Stimulated activated CD4-positive, alpha-beta T cell treated with anti-CD3 and anti-CD28 coated beads, Interleukin-1b, Interleukin-23, amount 100 ng/mL, for 4 hours (primary cell): ENCODE data around the gene KCNC1.

Source experiments
- DNase-seq, 2 donors: peaks; one replicate each; pipeline ENCODE4 v3.0.0-alpha.2; 2020; ENCODE audit warnings: low read depth in 2 of 2

The KCNC1 gene

GRCh38 chr11:17773674-17774073, 39.1 kb downstream of the KCNC1 start:
- DNase-seq, result no peak

DNA sequence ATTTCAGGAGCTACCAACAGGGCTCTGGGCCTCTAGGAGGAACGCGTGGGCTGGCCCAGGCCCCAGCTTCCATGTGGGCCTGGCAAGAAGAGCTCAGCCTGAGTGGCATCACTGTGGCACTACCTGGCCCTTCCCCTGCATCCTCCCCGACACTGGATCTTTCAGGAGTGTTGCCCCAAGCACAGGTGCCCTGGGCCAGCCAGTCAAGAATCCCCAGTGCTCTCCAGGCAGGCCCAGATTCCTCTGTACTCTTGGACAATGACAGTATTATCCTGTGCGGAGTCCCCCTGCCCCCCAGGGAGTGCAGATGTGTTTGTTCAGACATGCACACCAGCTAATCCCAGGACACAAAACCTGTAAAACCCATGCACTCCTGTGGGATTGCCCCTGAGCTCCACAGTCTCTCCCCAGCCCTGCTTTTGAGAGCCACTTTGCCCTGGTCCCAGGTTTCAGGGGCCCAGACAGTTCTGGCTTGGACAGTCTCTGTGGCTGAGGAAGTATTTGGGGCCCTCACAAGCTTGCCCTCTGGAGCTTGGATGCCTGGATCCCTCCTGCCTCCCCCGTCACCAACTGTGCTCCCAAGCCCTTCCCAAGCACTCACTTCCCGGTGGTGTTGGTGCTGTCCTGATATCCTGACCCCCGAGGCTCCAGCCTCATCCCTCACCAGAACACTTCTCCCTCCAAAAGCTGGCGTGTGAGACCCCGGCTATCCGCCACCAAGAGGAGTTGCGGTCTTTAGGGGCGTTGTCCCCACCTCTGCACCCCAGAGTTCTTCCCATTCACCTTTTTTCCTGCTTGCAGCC, 39.9 kb downstream of the KCNC1 start:
- no peak for DNase-seq

DNA sequence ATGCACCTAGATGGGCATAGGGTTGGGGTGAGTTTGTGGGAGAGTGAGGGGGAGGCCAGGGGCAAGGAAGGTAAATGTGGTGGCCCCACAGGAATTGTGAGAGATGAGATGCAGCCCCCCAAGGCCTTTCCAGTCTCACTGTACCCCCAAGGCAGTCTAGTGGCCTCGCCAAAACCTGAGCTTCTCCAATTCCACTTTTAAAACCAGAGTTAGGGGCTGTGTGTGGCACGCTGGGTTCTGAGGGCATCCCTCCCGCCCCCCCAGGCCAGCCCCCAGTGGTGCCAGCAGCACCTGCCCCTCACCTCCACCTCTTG, 40.4 kb downstream of the KCNC1 start:
- DNase-seq, result no peak

DNA sequence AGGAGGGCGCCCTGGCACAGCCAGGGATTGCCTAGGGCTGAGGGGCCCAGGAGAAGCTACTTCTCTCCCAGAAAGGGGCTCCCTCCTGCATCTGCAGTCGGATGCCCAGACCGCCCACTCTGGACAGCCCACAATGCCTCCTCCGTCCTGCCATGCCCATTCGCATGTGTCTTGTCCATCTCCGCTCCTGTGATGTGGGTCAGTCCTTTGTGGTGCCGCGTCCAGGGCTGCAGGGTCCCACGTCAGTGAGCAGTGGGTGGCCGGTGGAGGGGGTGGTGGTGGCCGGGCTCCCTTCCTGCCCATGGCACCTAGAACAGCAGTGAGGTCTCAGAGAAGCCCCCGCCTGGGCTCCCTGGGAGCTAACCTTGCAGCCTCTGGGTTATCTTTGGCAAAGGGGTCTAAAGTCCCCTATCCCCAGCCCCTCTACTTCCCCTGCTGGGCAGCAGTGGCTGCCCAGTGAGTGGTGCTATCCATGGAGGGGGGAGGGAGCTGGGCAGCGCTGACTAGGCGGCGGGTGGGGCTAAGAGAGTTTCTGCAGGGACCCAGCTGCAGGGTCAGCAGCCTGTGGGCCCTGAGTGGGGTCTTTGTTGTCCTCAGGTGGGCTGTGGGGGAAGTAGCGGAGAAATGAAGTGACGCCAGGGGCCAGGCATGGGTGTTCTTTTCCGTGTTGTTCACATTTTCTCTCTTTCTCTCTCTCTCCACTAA, 41.1 kb downstream of the KCNC1 start:
- DNase-seq, result no peak

GRCh38 chr11:17776212-17776875, 41.8 kb downstream of the KCNC1 start:
- DNase-seq, result no peak

GRCh38 chr11:17777086-17777737, 42.6 kb downstream of the KCNC1 start:
- no peak for DNase-seq

DNA sequence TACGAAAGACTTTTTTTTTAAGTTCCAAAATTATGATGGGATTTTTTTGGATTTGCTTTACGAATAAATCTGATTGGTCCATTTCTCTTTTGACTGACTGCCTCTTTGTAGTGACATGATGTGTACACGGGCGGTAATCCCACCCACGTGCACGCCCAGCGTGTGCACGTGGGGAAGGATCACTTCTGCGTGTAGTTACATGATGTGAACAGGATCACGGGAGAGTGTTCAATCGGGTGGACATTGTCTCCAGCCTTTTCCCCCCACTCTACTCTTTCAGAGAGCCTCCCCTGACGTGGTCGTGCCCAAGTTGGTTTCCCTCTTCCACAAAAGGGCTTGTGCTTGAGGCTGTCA, 43.1 kb downstream of the KCNC1 start:
- DNase-seq, result no peak

DNA sequence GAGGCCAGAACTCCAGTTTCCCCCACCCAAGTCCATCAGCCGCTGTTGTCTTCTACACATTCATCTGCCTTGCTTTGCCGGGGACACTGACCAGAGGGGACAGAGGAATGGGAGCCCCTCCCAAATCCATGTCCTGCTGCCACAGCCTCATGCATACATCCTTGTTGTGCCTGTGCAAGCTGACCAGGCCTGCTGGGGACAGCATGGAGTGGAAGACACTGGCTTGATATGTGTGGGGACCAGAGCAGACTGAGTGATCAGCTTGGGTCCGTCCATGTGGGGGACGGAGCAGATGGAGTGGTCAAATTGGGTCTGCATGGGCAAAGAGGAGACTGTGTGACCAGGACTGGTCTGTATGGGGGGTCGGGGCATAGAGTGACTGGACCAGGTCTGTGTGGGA, 43.8 kb downstream of the KCNC1 start:
- no peak for DNase-seq

- DNase-seq, result no peak
Observed at GRCh38 chr11:17778956-17779860, 44.6 kb downstream of the KCNC1 start.

DNA sequence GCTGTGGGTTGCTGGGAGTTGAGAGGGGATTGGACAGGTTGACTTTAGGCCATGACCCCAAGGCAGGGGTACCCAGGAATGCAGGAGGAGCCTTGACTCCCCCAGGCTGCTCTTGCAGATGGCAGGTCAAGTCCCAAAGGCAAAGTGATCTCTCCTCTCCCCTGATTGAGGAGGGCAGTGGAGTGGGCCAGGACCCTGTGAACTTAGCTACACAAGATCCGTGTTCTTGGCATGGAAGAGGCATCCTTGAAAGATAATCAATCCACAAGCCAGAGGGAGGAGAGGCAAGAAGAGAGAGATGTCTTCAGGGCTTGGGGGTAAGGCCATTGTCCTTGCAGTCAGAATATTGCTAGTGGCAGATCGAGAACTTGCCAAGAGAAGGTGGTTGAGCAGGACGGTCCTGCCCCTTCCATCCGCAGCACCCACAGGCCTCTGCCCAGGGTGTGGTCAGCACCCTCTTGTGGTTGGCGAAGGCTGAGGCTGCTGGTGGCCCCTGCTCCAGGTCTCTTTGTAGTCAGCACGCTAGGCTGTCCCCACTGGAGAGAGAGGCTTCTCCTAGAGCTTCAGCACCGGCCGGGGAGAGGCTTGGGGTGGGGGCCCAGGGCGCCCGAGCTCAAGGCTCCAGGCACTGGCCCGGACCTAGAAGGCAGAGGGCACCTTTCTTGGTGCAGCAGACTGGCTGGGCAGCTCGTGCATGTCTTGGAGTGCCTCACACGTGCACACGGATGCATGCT, 45.4 kb downstream of the KCNC1 start:
- DNase-seq, result no peak

GRCh38 chr11:17780668-17781067, 46.1 kb downstream of the KCNC1 start:
- DNase-seq, result no peak

DNA sequence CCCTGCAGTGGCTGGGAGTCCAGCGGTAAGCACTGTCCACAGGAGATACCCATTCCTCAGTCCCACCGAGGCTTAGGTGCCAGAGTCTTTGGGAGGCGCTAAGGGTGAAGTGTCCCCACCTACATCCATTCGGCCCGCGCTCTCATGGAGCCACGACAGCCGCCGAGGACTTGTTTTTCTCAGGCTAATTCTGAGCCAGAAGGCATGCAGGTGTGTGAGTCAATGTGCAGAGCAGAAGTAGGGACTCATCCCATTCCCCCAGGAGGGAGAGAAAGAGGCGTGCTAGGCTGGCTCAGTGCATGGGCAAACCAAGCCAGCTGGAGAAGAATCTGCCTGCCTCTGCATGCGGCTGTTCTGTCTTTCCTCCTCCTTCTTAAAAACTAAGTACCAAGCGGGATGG, 46.6 kb downstream of the KCNC1 start:
- no peak for DNase-seq

- no peak for DNase-seq
Observed at GRCh38 chr11:17781626-17782025, 47.0 kb downstream of the KCNC1 start.

DNA sequence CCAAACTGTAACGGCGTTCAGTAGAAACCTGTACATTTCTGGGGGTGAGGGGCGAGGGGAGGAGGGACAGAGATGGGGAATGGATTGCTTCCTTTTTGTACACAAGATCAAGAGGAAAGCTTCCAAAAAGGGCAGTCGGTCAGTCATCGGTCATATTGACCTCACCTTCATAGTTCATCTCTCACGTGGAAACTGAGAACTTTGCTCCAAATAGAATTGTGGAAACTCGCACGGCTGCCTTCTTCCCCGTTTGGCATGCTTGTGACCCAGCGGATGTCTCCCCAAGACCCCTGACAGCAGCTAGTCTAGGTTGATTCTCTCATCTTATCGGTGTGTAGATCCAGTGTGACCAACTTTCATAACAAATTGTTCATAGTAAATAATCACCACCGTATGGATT, 47.6 kb downstream of the KCNC1 start:
- no peak for DNase-seq

DNA sequence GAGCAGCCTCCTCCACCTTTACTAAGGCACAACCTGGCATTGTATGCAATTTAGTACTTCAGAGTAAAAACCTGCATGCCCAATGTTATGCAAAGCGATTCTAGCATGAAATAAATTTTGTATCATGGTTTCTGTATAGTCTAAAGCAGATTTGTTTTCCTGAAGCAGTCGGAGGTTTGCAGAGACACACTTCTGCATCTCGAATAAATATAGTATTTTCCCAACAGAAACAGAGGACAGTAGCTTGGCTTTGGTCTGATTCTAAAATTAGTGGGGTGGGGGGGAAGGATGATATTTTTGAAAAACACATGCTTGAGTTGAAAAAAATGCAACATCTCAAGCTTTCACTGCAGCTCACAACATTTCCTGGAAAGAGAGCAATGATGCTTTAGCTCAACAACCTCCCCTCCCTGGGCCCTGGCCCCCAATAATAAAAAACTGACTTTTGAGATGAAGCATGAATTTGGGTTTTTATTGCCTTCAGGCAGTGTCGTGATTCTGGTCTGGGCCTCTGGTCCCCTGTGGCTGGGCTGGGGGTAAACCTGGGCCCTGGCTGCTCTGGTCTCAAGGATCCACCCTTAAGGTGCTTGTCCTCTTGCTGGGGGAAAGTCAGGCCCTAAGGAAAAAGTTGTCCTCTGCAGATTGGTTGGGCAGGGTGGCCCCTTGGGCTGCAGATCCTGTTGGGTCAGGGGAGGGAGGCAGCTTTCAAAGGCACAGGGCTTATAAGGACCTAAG, 48.2 kb downstream of the KCNC1 start:
- no peak for DNase-seq

GRCh38 chr11:17783878-17784277, 49.3 kb downstream of the KCNC1 start:
- no peak for DNase-seq

GRCh38 chr11:17786824-17787525, 52.4 kb downstream of the KCNC1 start:
- no peak for DNase-seq

DNA sequence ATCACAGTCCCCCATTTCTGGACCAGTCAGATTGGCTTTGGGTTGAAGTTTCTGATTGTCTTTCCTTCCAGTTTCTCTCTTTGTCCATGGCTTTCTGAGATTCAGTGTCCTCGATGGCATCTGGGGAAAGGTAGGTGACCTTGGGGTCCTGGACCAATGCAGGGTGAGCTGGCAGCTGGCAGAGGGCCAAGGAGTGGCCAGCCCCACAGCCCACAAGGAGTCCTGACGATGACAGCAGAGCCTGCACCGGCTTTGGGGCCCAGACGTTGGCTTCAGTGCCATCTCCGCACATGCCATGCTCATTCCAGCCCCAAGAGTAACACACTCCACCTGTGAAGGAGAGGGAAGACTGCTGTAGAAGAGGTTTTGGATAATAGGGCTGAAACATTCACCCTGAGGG, 53.5 kb downstream of the KCNC1 start:
- no peak for DNase-seq

DNA sequence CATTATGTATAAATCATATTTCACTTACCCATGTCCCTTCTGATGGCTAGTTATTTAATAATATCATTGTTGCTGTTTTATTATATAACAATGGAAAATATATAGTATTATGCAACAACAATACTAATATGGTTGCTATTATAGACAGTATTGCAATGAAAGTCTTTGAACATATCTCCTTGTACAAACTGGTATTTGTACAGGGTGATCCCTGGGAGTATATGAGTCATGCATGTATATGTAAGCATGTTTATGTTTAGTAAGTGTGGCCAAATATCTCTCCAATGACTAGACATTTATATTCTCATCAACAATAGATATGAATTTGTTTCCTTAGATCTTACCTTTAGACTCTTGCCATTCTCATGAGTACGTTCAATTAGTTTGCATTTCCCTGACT, 55.9 kb downstream of the KCNC1 start:
- DNase-seq, result no peak

DNA sequence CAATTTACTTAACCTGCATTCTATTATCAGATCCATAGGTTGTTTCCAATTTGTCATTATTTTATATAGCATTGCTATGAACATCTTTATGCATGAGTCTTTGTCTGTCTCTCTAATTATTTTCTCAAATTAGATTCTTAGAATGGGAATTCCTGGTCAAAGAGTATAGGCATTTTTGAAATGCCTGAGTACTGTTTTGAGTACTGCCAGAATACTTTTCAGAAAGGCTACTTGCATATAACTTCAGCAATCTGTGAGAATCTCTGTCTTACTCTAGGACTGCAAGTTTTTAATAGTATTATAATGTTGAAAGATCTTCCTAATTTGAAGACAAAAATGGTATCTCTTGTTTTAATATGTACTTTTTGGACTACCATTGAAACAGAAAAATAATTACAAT, 56.6 kb downstream of the KCNC1 start:
- no peak for DNase-seq
